Osteoblast (primary cell): ENCODE measurements around the gene GNGT2. TPM values are rescaled to one million over a fixed set of nuclear protein-coding genes. Genes with fewer than 3 reads are reported as not detected.
"Not testable (repeated sequence)": the region's sequence is repeated elsewhere in the genome, so short reads cannot be mapped to it uniquely, and the experiment has no call there.

Source experiments
- DNase-seq: peaks from one replicate; pipeline ENCODE4 v3.0.0; 2011; ENCODE audit warnings: low spot score, mixed read lengths; ENCODE audit not compliant: insufficient read length; ENCODE audit errors: missing footprints
- H2AFZ ChIP-seq: 2 replicates; pipeline ENCODE4 v1.6.0; 2011; ENCODE audit warnings: mild to moderate bottlenecking, low read length
- H3K27ac ChIP-seq: 2 replicates; pipeline ENCODE4 v1.5.1; 2011; ENCODE audit warnings: mild to moderate bottlenecking, low read depth, low read length, moderate library complexity
- H3K27me3 ChIP-seq: 2 replicates; pipeline ENCODE4 v1.6.0; 2012; ENCODE audit warnings: mild to moderate bottlenecking, control low read depth, inconsistent platforms, low read length, moderate library complexity; ENCODE audit not compliant: insufficient read depth
- H3K36me3 ChIP-seq: 2 replicates; pipeline ENCODE4 v1.5.1; 2011; ENCODE audit warnings: mild to moderate bottlenecking, low read length, control low read depth, moderate library complexity; ENCODE audit not compliant: insufficient read depth
- H3K4me1 ChIP-seq: 2 replicates; pipeline ENCODE4 v1.5.1; 2011; ENCODE audit warnings: mild to moderate bottlenecking, low read length, control low read depth, moderate library complexity; ENCODE audit not compliant: insufficient read depth
- H3K4me2 ChIP-seq: 2 replicates; pipeline ENCODE4 v1.6.0; 2011; ENCODE audit warnings: mild to moderate bottlenecking, low read length; ENCODE audit not compliant: insufficient read depth
- H3K4me3 ChIP-seq: fragments of 200-600 bp; sonication (generic); 3 replicates; pipeline ENCODE4 v1.5.1; 2012; ENCODE audit warnings: mild to moderate bottlenecking, low read length, inconsistent platforms; ENCODE audit not compliant: insufficient read depth
- H3K79me2 ChIP-seq: 2 replicates; pipeline ENCODE4 v1.6.0; 2012; ENCODE audit warnings: mild to moderate bottlenecking, low read length, control low read depth, inconsistent platforms; ENCODE audit not compliant: insufficient read depth
- H3K9me3 ChIP-seq: 2 replicates; pipeline ENCODE4 v1.5.1; 2011; ENCODE audit warnings: low read depth, low read length, control low read depth
- H4K20me1 ChIP-seq: 2 replicates; pipeline ENCODE4 v1.6.0; 2012; ENCODE audit warnings: mild to moderate bottlenecking, low read length, control low read depth; ENCODE audit not compliant: insufficient read depth
- CTCF ChIP-seq: IDR thresholded peaks from 2 replicates; pipeline ENCODE4 v1.5.1; 2011; ENCODE audit warnings: mild to moderate bottlenecking, low read depth, low read length, moderate library complexity; ENCODE audit errors: extremely low read depth
- total RNA-seq: library from RNA; depleted of rRNA; stranded (reverse); fragments of >200 nt; gene quantifications from 2 replicates; pipeline ENCODE4 v1.2.3, GENCODE V29; 2012

The GNGT2 gene
- total RNA-seq, 1 donor: not detected

GRCh38 chr17:49187301-49187700 is 23.1 kb downstream of the GNGT2 start:
- no peaks in the 10 kb centered on the region for H3K79me2 ChIP-seq
- no peak overlapping the region for H3K27ac ChIP-seq
- no peak for TF ChIP-seq CTCF
- H3K27me3 ChIP-seq: no peaks in the 10 kb centered on the region
- DNase-seq: no peak
- H4K20me1 ChIP-seq: no peaks in the 10 kb centered on the region
- H3K4me2 ChIP-seq: no peak overlapping the region
- H3K9me3 ChIP-seq: no peaks in the 10 kb centered on the region
- no peak overlapping the region for H3K4me3 ChIP-seq
- no peak overlapping the region for H2AFZ ChIP-seq
- peaks cover 5% of the 10 kb centered on the region for H3K4me1 ChIP-seq
- no peaks in the 10 kb centered on the region for H3K36me3 ChIP-seq

- not testable (repeated sequence) for H3K4me1 ChIP-seq, H3K36me3 ChIP-seq, H4K20me1 ChIP-seq, H3K79me2 ChIP-seq, H3K4me3 ChIP-seq, H2AFZ ChIP-seq, H3K9me3 ChIP-seq, H3K27me3 ChIP-seq, H3K4me2 ChIP-seq, DNase-seq, H3K27ac ChIP-seq
These were observed 25.0 kb downstream of the GNGT2 start for GRCh38 chr17:49185381-49185780.

GRCh38 chr17:49184522-49184921 is 25.9 kb downstream of the GNGT2 start:
- H3K4me2 ChIP-seq, H3K27ac ChIP-seq, DNase-seq: not testable (repeated sequence)

GRCh38 chr17:49183801-49184200 is 26.6 kb downstream of the GNGT2 start:
- TF ChIP-seq CTCF: no peak
- Histone ChIP-seq H3K79me2 (no peaks in the 10 kb centered on the region), H3K4me2 (no peak overlapping the region), H4K20me1 (no peaks in the 10 kb centered on the region), H3K9me3 (no peaks in the 10 kb centered on the region), H3K4me1 (no peaks in the 10 kb centered on the region), H3K27ac (no peak overlapping the region), H3K4me3 (no peak overlapping the region), H2AFZ (no peak overlapping the region), H3K27me3 (no peaks in the 10 kb centered on the region), H3K36me3 (no peaks in the 10 kb centered on the region)
- no peak for DNase-seq

More at GRCh38 chr17:49184522-49184921, 25.9 kb downstream of the GNGT2 start:
- not testable (repeated sequence) for H4K20me1 ChIP-seq, H3K79me2 ChIP-seq, H3K36me3 ChIP-seq, H3K4me1 ChIP-seq, H3K27me3 ChIP-seq, H2AFZ ChIP-seq, H3K4me3 ChIP-seq, H3K9me3 ChIP-seq

- H3K27me3 ChIP-seq: no peaks in the 10 kb centered on the region
- H3K4me2 ChIP-seq: no peak overlapping the region
These were observed 27.0 kb downstream of the GNGT2 start for GRCh38 chr17:49183341-49183740.

More at GRCh38 chr17:49183341-49183740, 27.0 kb downstream of the GNGT2 start:
- Histone ChIP-seq H3K4me1 (no peaks in the 10 kb centered on the region), H2AFZ (no peak overlapping the region), H3K27ac (no peak overlapping the region), H4K20me1 (no peaks in the 10 kb centered on the region), H3K4me3 (no peak overlapping the region), H3K9me3 (no peaks in the 10 kb centered on the region), H3K79me2 (no peaks in the 10 kb centered on the region), H3K36me3 (no peaks in the 10 kb centered on the region)
- DNase-seq: no peak
- TF ChIP-seq CTCF: no peak
